Endodermal cell (in vitro differentiated cells): ENCODE data around the gene ZNF22. TPM values are rescaled to one million over a fixed set of nuclear protein-coding genes. Genes with fewer than 3 reads are reported as not detected.

Experiments used
- DNase-seq: peaks from one replicate; pipeline ENCODE4 v3.0.0-alpha.2; 2017
- H3K27ac ChIP-seq: 2 replicates; pipeline ENCODE4 v1.5.1; 2013; ENCODE audit warnings: mild to moderate bottlenecking, low read depth, low read length, moderate library complexity
- H3K27me3 ChIP-seq: 2 replicates; pipeline ENCODE4 v1.6.1; 2013; ENCODE audit warnings: mild to moderate bottlenecking, low read length, moderate library complexity; ENCODE audit not compliant: insufficient read depth, control insufficient read depth, poor library complexity, severe bottlenecking
- H3K36me3 ChIP-seq: 2 replicates; pipeline ENCODE4 v1.7.0; 2013; ENCODE audit warnings: mild to moderate bottlenecking, low read length, moderate library complexity; ENCODE audit not compliant: control insufficient read depth, insufficient read depth
- H3K4me1 ChIP-seq: one replicate; pipeline ENCODE4 v1.7.0; 2013; ENCODE audit warnings: low read length; ENCODE audit not compliant: control insufficient read depth, insufficient read depth
- H3K4me3 ChIP-seq: 2 replicates; pipeline ENCODE4 v1.5.1; 2013; ENCODE audit warnings: mild to moderate bottlenecking, low read length, moderate library complexity
- H3K9ac ChIP-seq: 2 replicates; pipeline ENCODE4 v1.6.1; 2013; ENCODE audit warnings: mild to moderate bottlenecking, low read length, moderate library complexity; ENCODE audit not compliant: poor library complexity, severe bottlenecking; ENCODE audit errors: extremely low read depth
- H3K9me3 ChIP-seq: 2 replicates; pipeline ENCODE4 v1.6.1; 2013; ENCODE audit warnings: mild to moderate bottlenecking, low read length, moderate library complexity; ENCODE audit not compliant: control insufficient read depth
- H3K27ac Mint-ChIP-seq: 2 replicates; pipeline ENCODE4 v1.8.0; 2020; ENCODE audit warnings: mixed read lengths
- H3K27me3 Mint-ChIP-seq: 2 replicates; pipeline ENCODE4 v1.8.0; 2021; ENCODE audit warnings: mild to moderate bottlenecking, mixed read lengths; ENCODE audit not compliant: insufficient read depth
- H3K36me3 Mint-ChIP-seq: 2 replicates; pipeline ENCODE4 v1.8.0; 2020; ENCODE audit warnings: low read depth, mixed read lengths
- H3K4me1 Mint-ChIP-seq: 2 replicates; pipeline ENCODE4 v1.8.0; 2020; ENCODE audit warnings: mixed read lengths
- H3K4me3 Mint-ChIP-seq: 2 replicates; pipeline ENCODE4 v1.8.0; 2020; ENCODE audit warnings: mild to moderate bottlenecking, moderate library complexity, mixed read lengths
- H3K9me3 Mint-ChIP-seq: 2 replicates; pipeline ENCODE4 v1.8.0; 2020; ENCODE audit warnings: mild to moderate bottlenecking, mixed read lengths
- CTCF ChIP-seq: fragments of 200-600 bp; sonication (generic); conservative IDR thresholded peaks from 2 replicates; pipeline ENCODE4 v1.5.0; 2021; ENCODE audit warnings: antibody characterized with exemption, mild to moderate bottlenecking
- WGBS, 2 experiments: methylation state at CpG; one replicate each; pipeline versions ENCODE4 v1.1.5 to v1.1.7; 2013; ENCODE audit warnings: missing lambda C conversion rate in 2 of 2, mixed read lengths in 1 of 2; ENCODE audit not compliant: insufficient coverage in 1 of 2, insufficient read length in 1 of 2; 5-methylcytosine and 5-hydroxymethylcytosine counted together
- total RNA-seq, 2 donors: library from RNA; stranded (reverse); fragmentation: NEBNext Ultra II Directional in 1 of 2; extraction: Animal tissue kit (Norgen Biotek cat#: 25700) in 1 of 2; gene quantifications; 2 replicates in 1 of 2; 3 replicates in 1 of 2; pipeline ENCODE4 v1.2.1, GENCODE V29; 2021

The ZNF22 gene
- total RNA-seq, 2 donors from 2014 or later = 35.5 to 42.5 TPM

- Histone ChIP-seq H3K9me3 (no peaks in the 10 kb centered on the region), H3K27ac (no peak overlapping the region), H3K4me1 (no peaks in the 10 kb centered on the region), H3K9ac (no peak overlapping the region), H3K36me3 (no peaks in the 10 kb centered on the region), H3K27me3 (no peaks in the 10 kb centered on the region), H3K4me3 (no peak overlapping the region)
- Mint-ChIP-seq H3K27me3 (no peaks in the 10 kb centered on the region), H3K9me3 (no peaks in the 10 kb centered on the region), H3K4me1 (no peaks in the 10 kb centered on the region), H3K36me3 (no peaks in the 10 kb centered on the region), H3K27ac (no peak overlapping the region), H3K4me3 (no peak overlapping the region)
- TF ChIP-seq CTCF = no peak
- no peak for DNase-seq
- 86 to 100% methylated on average over 1 of the region's 1 CpG for WGBS, 2 experiments
Observed at GRCh38 chr10:45053569-45054100, 52.9 kb downstream of the ZNF22 start.

Other genes with a start within 250 kb of the ZNF22 start
- gene TMEM72, start 89.6 kb upstream of the ZNF22 start, total RNA-seq = not detected
- 10 to 100 TPM in 1 of 2 donors, 1 to 10 TPM in 1; 5.2 to 14.1 TPM for gene RASSF4, start 41.1 kb upstream of the ZNF22 start, total RNA-seq
- 1 to 10 TPM; 1.3 to 2.6 TPM for gene DEPP1, start 22.1 kb upstream of the ZNF22 start, total RNA-seq